ENCODE data around the gene PAWR.

The PAWR gene

GRCh38 chr12:79624378-79624777 lies 66.4 kb downstream of the PAWR start:
- TF ChIP-seq, protein P1, sequence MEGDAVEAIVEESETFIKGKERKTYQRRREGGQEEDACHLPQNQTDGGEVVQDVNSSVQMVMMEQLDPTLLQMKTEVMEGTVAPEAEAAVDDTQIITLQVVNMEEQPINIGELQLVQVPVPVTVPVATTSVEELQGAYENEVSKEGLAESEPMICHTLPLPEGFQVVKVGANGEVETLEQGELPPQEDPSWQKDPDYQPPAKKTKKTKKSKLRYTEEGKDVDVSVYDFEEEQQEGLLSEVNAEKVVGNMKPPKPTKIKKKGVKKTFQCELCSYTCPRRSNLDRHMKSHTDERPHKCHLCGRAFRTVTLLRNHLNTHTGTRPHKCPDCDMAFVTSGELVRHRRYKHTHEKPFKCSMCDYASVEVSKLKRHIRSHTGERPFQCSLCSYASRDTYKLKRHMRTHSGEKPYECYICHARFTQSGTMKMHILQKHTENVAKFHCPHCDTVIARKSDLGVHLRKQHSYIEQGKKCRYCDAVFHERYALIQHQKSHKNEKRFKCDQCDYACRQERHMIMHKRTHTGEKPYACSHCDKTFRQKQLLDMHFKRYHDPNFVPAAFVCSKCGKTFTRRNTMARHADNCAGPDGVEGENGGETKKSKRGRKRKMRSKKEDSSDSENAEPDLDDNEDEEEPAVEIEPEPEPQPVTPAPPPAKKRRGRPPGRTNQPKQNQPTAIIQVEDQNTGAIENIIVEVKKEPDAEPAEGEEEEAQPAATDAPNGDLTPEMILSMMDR (IDR thresholded peaks at IDR 0.05; ENCODE audit: unreplicated experiment in 3 of 3): no peak
- Mint-ChIP-seq H3K4me1 (peaks cover 4% of the 10 kb centered on the region), H3K9me3 (peaks cover 10% of the 10 kb centered on the region), H3K36me3 (ENCODE audit: low read depth) (peaks cover 22% of the 10 kb centered on the region), H3K4me3 (no peak overlapping the region), H3K27me3 (ENCODE audit: low read depth) (no peaks in the 10 kb centered on the region), H3K27ac (no peak overlapping the region)

- Mint-ChIP-seq H3K27ac (no peak overlapping the region), H3K4me3 (no peak overlapping the region), H3K4me1 (peaks cover 4% of the 10 kb centered on the region), H3K27me3 (ENCODE audit: low read depth) (no peaks in the 10 kb centered on the region), H3K36me3 (ENCODE audit: low read depth) (peaks cover 23% of the 10 kb centered on the region), H3K9me3 (no peaks in the 10 kb centered on the region)
- TF ChIP-seq, protein P1 (IDR thresholded peaks at IDR 0.05; ENCODE audit: unreplicated experiment in 3 of 3): no peak
Observed at GRCh38 chr12:79619872-79620562, 70.7 kb downstream of the PAWR start.

DNA sequence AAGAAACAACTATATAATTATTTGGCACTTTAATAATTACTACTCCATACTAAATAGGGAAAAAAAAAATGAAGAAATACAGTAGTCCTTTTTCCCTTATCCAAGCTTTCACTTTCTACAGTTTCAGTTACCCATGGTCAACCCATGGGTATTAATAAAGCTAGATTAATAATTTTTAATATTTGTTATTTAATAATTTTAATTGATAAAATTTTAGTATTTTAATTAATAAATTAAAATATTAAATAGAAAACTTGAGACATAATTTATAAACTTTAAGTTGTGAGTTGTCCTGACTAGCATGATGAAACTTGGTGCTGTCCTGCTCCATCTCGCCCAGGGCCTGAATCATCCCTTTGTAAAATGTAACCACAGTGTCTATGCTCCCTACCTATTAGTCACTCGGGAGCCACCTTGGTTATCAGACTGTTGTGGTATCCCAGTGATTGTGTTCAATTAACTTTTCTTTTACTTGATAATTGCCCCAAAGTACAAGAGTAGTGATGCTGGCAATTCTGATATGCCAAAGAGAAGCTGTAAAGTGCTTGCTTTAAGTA lies 71.8 kb downstream of the PAWR start:
- H3K27ac Mint-ChIP-seq: no peak overlapping the region
- H3K4me3 Mint-ChIP-seq: no peak overlapping the region
- H3K27me3 Mint-ChIP-seq (ENCODE audit: low read depth): no peaks in the 10 kb centered on the region
- H3K9me3 Mint-ChIP-seq: no peaks in the 10 kb centered on the region
- peaks cover 23% of the 10 kb centered on the region for H3K36me3 Mint-ChIP-seq (ENCODE audit: low read depth)
- TF ChIP-seq, protein P1 (IDR thresholded peaks at IDR 0.05; ENCODE audit: unreplicated experiment in 3 of 3): no peak
- no peaks in the 10 kb centered on the region for H3K4me1 Mint-ChIP-seq

GRCh38 chr12:79617696-79618095 lies 73.1 kb downstream of the PAWR start:
- TF ChIP-seq, protein P1 (IDR thresholded peaks at IDR 0.05; ENCODE audit: unreplicated experiment in 3 of 3): no peak
- no peaks in the 10 kb centered on the region for H3K27me3 Mint-ChIP-seq (ENCODE audit: low read depth)
- H3K36me3 Mint-ChIP-seq (ENCODE audit: low read depth): peaks cover 23% of the 10 kb centered on the region
- no peak overlapping the region for H3K27ac Mint-ChIP-seq
- no peaks in the 10 kb centered on the region for H3K4me1 Mint-ChIP-seq
- H3K4me3 Mint-ChIP-seq: no peak overlapping the region
- H3K9me3 Mint-ChIP-seq: no peaks in the 10 kb centered on the region

- Mint-ChIP-seq H3K4me1 (no peaks in the 10 kb centered on the region), H3K27me3 (ENCODE audit: low read depth) (no peaks in the 10 kb centered on the region), H3K9me3 (no peaks in the 10 kb centered on the region), H3K4me3 (no peak overlapping the region), H3K36me3 (ENCODE audit: low read depth) (peaks cover 21% of the 10 kb centered on the region), H3K27ac (no peak overlapping the region)
- TF ChIP-seq, protein P1 (IDR thresholded peaks at IDR 0.05; ENCODE audit: unreplicated experiment in 3 of 3): no peak
Observed at GRCh38 chr12:79615596-79616560, 74.9 kb downstream of the PAWR start.

All from nephron (organoid).